Measurements from ENCODE around the gene DCHS2. TPM values are rescaled to one million over a fixed set of nuclear protein-coding genes. Genes with fewer than 3 reads are reported as not detected.

DCHS2 gene
- 18.3 TPM for total RNA-seq

- H3K27ac ChIP-seq (ENCODE audit: low read depth, low read length) = no peak within 1 kb of the TSS
Observed at GRCh38 chr4:154491341-154492271, at the start of gene DCHS2. TSS of gene DCHS2 (minus strand) at chr4:154491799. CDS start at chr4:154491355, 444 bp downstream.

GRCh38 chr4:154534296-154534695 lies 42.7 kb upstream of the DCHS2 start:
- no peaks in the 10 kb centered on the region for H3K4me1 ChIP-seq (ENCODE audit: control insufficient read depth in 3 of 3, insufficient read depth in 3 of 3, low read length in 3 of 3)
- no peak overlapping the region for H3K27ac ChIP-seq (ENCODE audit: low read depth, low read length)
- H3K27me3 ChIP-seq (ENCODE audit: control insufficient read depth in 3 of 3, insufficient read depth in 3 of 3, low read length in 3 of 3) = no peaks in the 10 kb centered on the region
- H3K36me3 ChIP-seq (ENCODE audit: control insufficient read depth in 3 of 3, insufficient read depth in 3 of 3, low read length in 3 of 3) = peaks cover 14 to 27% (median 25%) of the 10 kb centered on the region in 3 donors
- H3K9ac ChIP-seq (ENCODE audit: low read depth in 1 of 3, low read length in 3 of 3) = no peak overlapping the region
- no peaks in the 10 kb centered on the region for H3K9me3 ChIP-seq (ENCODE audit: control insufficient read depth in 3 of 3, low read length in 3 of 3)
- H3K4me3 ChIP-seq (ENCODE audit: low read length in 3 of 3) = no peak overlapping the region

More at GRCh38 chr4:154491341-154492271, at the start of gene DCHS2:
- Histone ChIP-seq H3K4me1 (ENCODE audit: control insufficient read depth in 3 of 3, insufficient read depth in 3 of 3, low read length in 3 of 3) (peaks cover 7 to 11% (median 10%) of the 10 kb centered on the region in 3 donors), H3K9ac (ENCODE audit: low read depth in 1 of 3, low read length in 3 of 3) (no peak within 1 kb of the TSS), H3K27me3 (ENCODE audit: control insufficient read depth in 3 of 3, insufficient read depth in 3 of 3, low read length in 3 of 3) (peaks cover 34 to 41% (median 35%) of the 10 kb centered on the region in 3 donors), H3K4me3 (ENCODE audit: low read length in 3 of 3) (peak within 1 kb of the TSS; percentile 43 to 54 (median 52)), H3K9me3 (ENCODE audit: control insufficient read depth in 3 of 3, low read length in 3 of 3) (no peaks in the 10 kb centered on the region), H3K36me3 (ENCODE audit: control insufficient read depth in 3 of 3, insufficient read depth in 3 of 3, low read length in 3 of 3) (no peaks in the 10 kb centered on the region)

GRCh38 chr4:154529728-154530519 lies 38.3 kb upstream of the DCHS2 start:
- no peak overlapping the region for H3K27ac ChIP-seq (ENCODE audit: low read depth, low read length)
- no peak overlapping the region for H3K9ac ChIP-seq (ENCODE audit: low read depth in 1 of 3, low read length in 3 of 3)
- no peaks in the 10 kb centered on the region for H3K36me3 ChIP-seq (ENCODE audit: control insufficient read depth in 3 of 3, insufficient read depth in 3 of 3, low read length in 3 of 3)
- no peak overlapping the region for H3K4me3 ChIP-seq (ENCODE audit: low read length in 3 of 3)
- H3K4me1 ChIP-seq (ENCODE audit: control insufficient read depth in 3 of 3, insufficient read depth in 3 of 3, low read length in 3 of 3) = no peaks in the 10 kb centered on the region
- no peaks in the 10 kb centered on the region for H3K9me3 ChIP-seq (ENCODE audit: control insufficient read depth in 3 of 3, low read length in 3 of 3)
- H3K27me3 ChIP-seq (ENCODE audit: control insufficient read depth in 3 of 3, insufficient read depth in 3 of 3, low read length in 3 of 3) = peaks cover 0 to 4% (median 0%) of the 10 kb centered on the region in 3 donors

GRCh38 chr4:154528869-154529268 lies 37.3 kb upstream of the DCHS2 start:
- H3K27me3 ChIP-seq (ENCODE audit: control insufficient read depth in 3 of 3, insufficient read depth in 3 of 3, low read length in 3 of 3) = peaks cover 0 to 9% (median 5%) of the 10 kb centered on the region in 3 donors
- H3K9ac ChIP-seq (ENCODE audit: low read depth in 1 of 3, low read length in 3 of 3) = no peak overlapping the region
- H3K4me1 ChIP-seq (ENCODE audit: control insufficient read depth in 3 of 3, insufficient read depth in 3 of 3, low read length in 3 of 3) = no peaks in the 10 kb centered on the region
- no peak overlapping the region for H3K27ac ChIP-seq (ENCODE audit: low read depth, low read length)
- H3K36me3 ChIP-seq (ENCODE audit: control insufficient read depth in 3 of 3, insufficient read depth in 3 of 3, low read length in 3 of 3) = no peaks in the 10 kb centered on the region
- no peak overlapping the region for H3K4me3 ChIP-seq (ENCODE audit: low read length in 3 of 3)
- no peaks in the 10 kb centered on the region for H3K9me3 ChIP-seq (ENCODE audit: control insufficient read depth in 3 of 3, low read length in 3 of 3)

- H3K36me3 ChIP-seq (ENCODE audit: control insufficient read depth in 3 of 3, insufficient read depth in 3 of 3, low read length in 3 of 3) = no peaks in the 10 kb centered on the region
- peaks cover 0 to 9% (median 5%) of the 10 kb centered on the region in 3 donors for H3K27me3 ChIP-seq (ENCODE audit: control insufficient read depth in 3 of 3, insufficient read depth in 3 of 3, low read length in 3 of 3)
- H3K9me3 ChIP-seq (ENCODE audit: control insufficient read depth in 3 of 3, low read length in 3 of 3) = no peaks in the 10 kb centered on the region
- H3K27ac ChIP-seq (ENCODE audit: low read depth, low read length) = no peak overlapping the region
- no peak overlapping the region for H3K9ac ChIP-seq (ENCODE audit: low read depth in 1 of 3, low read length in 3 of 3)
- H3K4me1 ChIP-seq (ENCODE audit: control insufficient read depth in 3 of 3, insufficient read depth in 3 of 3, low read length in 3 of 3) = no peaks in the 10 kb centered on the region
- no peak overlapping the region for H3K4me3 ChIP-seq (ENCODE audit: low read length in 3 of 3)
Observed at GRCh38 chr4:154527308-154527707, 35.7 kb upstream of the DCHS2 start.

- no peak overlapping the region for H3K4me3 ChIP-seq (ENCODE audit: low read length in 3 of 3)
- H3K9ac ChIP-seq (ENCODE audit: low read depth in 1 of 3, low read length in 3 of 3) = no peak overlapping the region
- peaks cover 0 to 9% (median 5%) of the 10 kb centered on the region in 3 donors for H3K27me3 ChIP-seq (ENCODE audit: control insufficient read depth in 3 of 3, insufficient read depth in 3 of 3, low read length in 3 of 3)
- H3K9me3 ChIP-seq (ENCODE audit: control insufficient read depth in 3 of 3, low read length in 3 of 3) = no peaks in the 10 kb centered on the region
- H3K4me1 ChIP-seq (ENCODE audit: control insufficient read depth in 3 of 3, insufficient read depth in 3 of 3, low read length in 3 of 3) = no peaks in the 10 kb centered on the region
- H3K36me3 ChIP-seq (ENCODE audit: control insufficient read depth in 3 of 3, insufficient read depth in 3 of 3, low read length in 3 of 3) = no peaks in the 10 kb centered on the region
- no peak overlapping the region for H3K27ac ChIP-seq (ENCODE audit: low read depth, low read length)
Observed at GRCh38 chr4:154526151-154526550, 34.6 kb upstream of the DCHS2 start.

- Histone ChIP-seq H3K27me3 (ENCODE audit: control insufficient read depth in 3 of 3, insufficient read depth in 3 of 3, low read length in 3 of 3) (peaks cover 0 to 6% (median 5%) of the 10 kb centered on the region in 3 donors), H3K27ac (ENCODE audit: low read depth, low read length) (no peak overlapping the region), H3K9ac (ENCODE audit: low read depth in 1 of 3, low read length in 3 of 3) (no peak overlapping the region), H3K9me3 (ENCODE audit: control insufficient read depth in 3 of 3, low read length in 3 of 3) (no peaks in the 10 kb centered on the region), H3K36me3 (ENCODE audit: control insufficient read depth in 3 of 3, insufficient read depth in 3 of 3, low read length in 3 of 3) (no peaks in the 10 kb centered on the region), H3K4me3 (ENCODE audit: low read length in 3 of 3) (no peak overlapping the region), H3K4me1 (ENCODE audit: control insufficient read depth in 3 of 3, insufficient read depth in 3 of 3, low read length in 3 of 3) (no peaks in the 10 kb centered on the region)
Observed at GRCh38 chr4:154521607-154522006, 30.0 kb upstream of the DCHS2 start.

- H3K4me3 ChIP-seq (ENCODE audit: low read length in 3 of 3) = no peak overlapping the region
- no peak overlapping the region for H3K9ac ChIP-seq (ENCODE audit: low read depth in 1 of 3, low read length in 3 of 3)
- H3K27me3 ChIP-seq (ENCODE audit: control insufficient read depth in 3 of 3, insufficient read depth in 3 of 3, low read length in 3 of 3) = peaks cover 0 to 2% (median 0%) of the 10 kb centered on the region in 3 donors
- H3K36me3 ChIP-seq (ENCODE audit: control insufficient read depth in 3 of 3, insufficient read depth in 3 of 3, low read length in 3 of 3) = no peaks in the 10 kb centered on the region
- H3K9me3 ChIP-seq (ENCODE audit: control insufficient read depth in 3 of 3, low read length in 3 of 3) = no peaks in the 10 kb centered on the region
- no peak overlapping the region for H3K27ac ChIP-seq (ENCODE audit: low read depth, low read length)
- H3K4me1 ChIP-seq (ENCODE audit: control insufficient read depth in 3 of 3, insufficient read depth in 3 of 3, low read length in 3 of 3) = no peaks in the 10 kb centered on the region
Observed at GRCh38 chr4:154519214-154519613, 27.6 kb upstream of the DCHS2 start.

- no peaks in the 10 kb centered on the region for H3K27me3 ChIP-seq (ENCODE audit: control insufficient read depth in 3 of 3, insufficient read depth in 3 of 3, low read length in 3 of 3)
- no peak overlapping the region for H3K9ac ChIP-seq (ENCODE audit: low read depth in 1 of 3, low read length in 3 of 3)
- no peak overlapping the region for H3K27ac ChIP-seq (ENCODE audit: low read depth, low read length)
- H3K4me1 ChIP-seq (ENCODE audit: control insufficient read depth in 3 of 3, insufficient read depth in 3 of 3, low read length in 3 of 3) = no peaks in the 10 kb centered on the region
- no peaks in the 10 kb centered on the region for H3K36me3 ChIP-seq (ENCODE audit: control insufficient read depth in 3 of 3, insufficient read depth in 3 of 3, low read length in 3 of 3)
- no peak overlapping the region for H3K4me3 ChIP-seq (ENCODE audit: low read length in 3 of 3)
- H3K9me3 ChIP-seq (ENCODE audit: control insufficient read depth in 3 of 3, low read length in 3 of 3) = no peaks in the 10 kb centered on the region
Observed at GRCh38 chr4:154517591-154517990, 26.0 kb upstream of the DCHS2 start.

All from skeletal muscle tissue (tissue), 4 donors.